Choroid plexus epithelial cell (primary cell): ENCODE data around the gene IL1RAP.
"Not testable (repeated sequence)": the region's sequence is repeated elsewhere in the genome, so short reads cannot be mapped to it uniquely, and the experiment has no call there.

Experiments used
- DNase-seq: peaks from one replicate; pipeline ENCODE4 v3.0.0-alpha.2; 2010; ENCODE audit warnings: low read depth
- H3K4me3 ChIP-seq: 2 replicates; pipeline ENCODE4 v1.5.1; 2011; ENCODE audit warnings: low read depth, mild to moderate bottlenecking, control low read depth, low read length, moderate library complexity
- TF ChIP-seq, protein P1 (sequence below): conservative IDR thresholded peaks from 2 replicates; pipeline ENCODE4 v1.5.1; 2011; ENCODE audit warnings: low read depth, mild to moderate bottlenecking, control low read depth, inconsistent platforms, low read length, moderate library complexity

The IL1RAP gene

DNA sequence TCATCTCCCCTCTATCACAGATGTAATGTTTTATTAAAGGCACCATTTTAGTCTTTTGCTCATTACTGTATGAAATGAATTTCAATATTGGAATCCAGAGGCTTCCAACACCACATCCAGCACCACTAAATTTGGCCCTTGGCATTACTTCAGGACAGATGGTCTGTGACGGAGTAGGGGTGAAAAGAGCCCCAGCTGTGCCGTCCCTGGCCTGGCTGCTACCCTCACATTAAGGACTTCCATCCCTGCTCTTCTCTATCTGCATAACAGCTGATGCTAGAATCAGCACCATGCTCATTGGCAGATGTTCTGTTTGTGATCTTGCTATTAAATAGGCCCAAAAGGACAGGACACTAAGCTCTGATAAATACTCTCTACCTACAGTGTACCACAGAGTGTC, 152.9 kb downstream of the IL1RAP start:
- DNase-seq, result no peak
- TF ChIP-seq, protein P1, sequence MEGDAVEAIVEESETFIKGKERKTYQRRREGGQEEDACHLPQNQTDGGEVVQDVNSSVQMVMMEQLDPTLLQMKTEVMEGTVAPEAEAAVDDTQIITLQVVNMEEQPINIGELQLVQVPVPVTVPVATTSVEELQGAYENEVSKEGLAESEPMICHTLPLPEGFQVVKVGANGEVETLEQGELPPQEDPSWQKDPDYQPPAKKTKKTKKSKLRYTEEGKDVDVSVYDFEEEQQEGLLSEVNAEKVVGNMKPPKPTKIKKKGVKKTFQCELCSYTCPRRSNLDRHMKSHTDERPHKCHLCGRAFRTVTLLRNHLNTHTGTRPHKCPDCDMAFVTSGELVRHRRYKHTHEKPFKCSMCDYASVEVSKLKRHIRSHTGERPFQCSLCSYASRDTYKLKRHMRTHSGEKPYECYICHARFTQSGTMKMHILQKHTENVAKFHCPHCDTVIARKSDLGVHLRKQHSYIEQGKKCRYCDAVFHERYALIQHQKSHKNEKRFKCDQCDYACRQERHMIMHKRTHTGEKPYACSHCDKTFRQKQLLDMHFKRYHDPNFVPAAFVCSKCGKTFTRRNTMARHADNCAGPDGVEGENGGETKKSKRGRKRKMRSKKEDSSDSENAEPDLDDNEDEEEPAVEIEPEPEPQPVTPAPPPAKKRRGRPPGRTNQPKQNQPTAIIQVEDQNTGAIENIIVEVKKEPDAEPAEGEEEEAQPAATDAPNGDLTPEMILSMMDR, result no peak
- H3K4me3 ChIP-seq, result no peak overlapping the region

- H3K4me3 ChIP-seq, result no peak overlapping the region
- TF ChIP-seq, protein P1, result no peak
- peak; percentile 45 for DNase-seq
These were observed 157.8 kb downstream of the IL1RAP start for GRCh38 chr3:190671658-190672057.

DNA sequence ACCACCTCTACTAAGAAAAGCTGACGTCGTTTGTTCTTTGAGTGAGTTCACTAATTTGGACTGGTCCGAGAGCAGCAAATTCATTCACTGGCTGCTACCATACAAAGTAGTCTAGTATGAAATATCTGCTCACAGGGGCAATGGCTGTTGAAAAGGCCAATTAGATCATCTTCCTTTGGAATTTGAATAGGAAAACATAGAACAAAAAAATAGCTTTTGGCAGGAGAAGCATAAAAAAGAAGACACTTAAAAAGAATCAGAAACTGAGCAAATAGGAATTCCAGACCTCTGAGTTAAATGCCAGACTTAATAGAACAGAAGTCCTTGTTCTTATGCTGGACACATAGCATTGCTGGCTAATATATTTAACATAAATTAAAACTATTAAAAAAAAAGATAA, 159.3 kb downstream of the IL1RAP start:
- H3K4me3 ChIP-seq, result no peak overlapping the region
- peak; percentile 25 for DNase-seq
- TF ChIP-seq, protein P1, result no peak

DNA sequence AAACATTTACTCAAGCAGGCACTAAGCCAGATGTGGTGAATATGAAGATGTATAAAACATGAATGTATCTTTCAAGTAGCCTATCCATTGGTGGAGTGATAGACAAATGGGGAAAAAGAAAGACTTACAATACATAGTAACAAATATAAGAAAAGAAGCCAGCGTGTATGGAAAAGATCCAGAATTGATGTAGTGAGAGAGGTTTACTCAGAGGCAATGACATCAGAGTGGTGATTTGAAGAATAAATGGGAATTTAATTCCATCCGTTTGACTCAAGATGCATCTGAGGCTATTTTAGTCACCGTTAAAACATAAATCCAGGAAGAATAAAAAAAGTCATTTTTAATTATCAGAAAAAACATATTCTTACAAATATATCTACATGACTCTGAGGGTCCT, 162.6 kb downstream of the IL1RAP start:
- TF ChIP-seq, protein P1, result no peak
- no peak for DNase-seq
- H3K4me3 ChIP-seq, result no peak overlapping the region

GRCh38 chr3:190677001-190677400, 163.1 kb downstream of the IL1RAP start:
- H3K4me3 ChIP-seq, result no peak overlapping the region
- TF ChIP-seq, protein P1, result no peak
- no peak for DNase-seq

DNA sequence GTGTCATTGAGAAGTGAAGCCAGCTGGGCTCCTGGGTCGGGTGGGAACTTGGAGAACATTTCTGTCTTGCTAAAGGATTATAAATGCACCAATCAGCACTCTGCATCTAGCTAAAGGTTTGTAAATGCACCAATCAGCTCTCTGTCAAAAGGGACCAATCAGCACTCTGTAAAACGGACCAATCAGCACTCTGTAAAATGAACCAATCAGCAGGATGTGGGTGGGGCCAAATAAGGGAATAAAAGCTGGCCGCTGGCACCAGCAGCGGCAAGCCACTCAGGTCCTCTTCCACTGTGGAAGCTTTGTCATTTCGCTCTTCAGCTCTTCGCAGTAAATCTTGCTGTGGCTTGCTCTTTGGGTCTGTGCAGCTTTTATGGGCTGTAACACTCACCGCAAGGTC, 164.0 kb downstream of the IL1RAP start:
- not testable (repeated sequence) for H3K4me3 ChIP-seq, DNase-seq

DNA sequence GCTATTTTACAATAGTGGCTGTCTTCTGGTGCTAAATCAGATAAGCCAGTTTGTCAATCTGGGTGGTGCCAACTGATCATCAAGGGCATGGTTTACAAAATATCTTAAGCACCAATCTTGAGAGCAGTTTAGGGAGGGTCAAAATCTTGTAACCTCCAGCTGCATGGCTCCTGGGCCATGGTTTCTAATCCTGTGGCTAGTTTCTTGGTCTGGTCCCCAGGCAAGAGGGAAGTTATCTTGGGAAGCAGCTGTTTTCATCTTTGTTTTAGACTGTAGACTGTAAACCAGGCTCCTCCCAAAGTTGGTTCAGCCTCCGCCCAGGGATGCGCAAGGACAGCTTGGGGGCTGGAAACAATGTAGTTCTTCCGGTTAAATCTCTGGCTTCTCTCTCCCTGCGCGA, 166.8 kb downstream of the IL1RAP start:
- no peak for DNase-seq

More for the DNA sequence above, 166.8 kb downstream of the IL1RAP start:
- TF ChIP-seq, protein P1, result no peak
- no peak overlapping the region for H3K4me3 ChIP-seq
